ENCODE results near the gene MYL5. TPM values are rescaled to one million over a fixed set of nuclear protein-coding genes. Genes with fewer than 3 reads are reported as not detected.
"Not testable (repeated sequence)": the region's sequence is repeated elsewhere in the genome, so short reads cannot be mapped to it uniquely, and the experiment has no call there.

Gene MYL5
- total RNA-seq, 1 donor from 2014 or later, result 3.7 TPM

GRCh38 chr4:669806-670559, 4.4 kb upstream of the MYL5 start:
- FAIRE-seq; DNase-seq (ENCODE audit: low spot score in 2 of 2): not testable (repeated sequence)

- FAIRE-seq (no peak), DNase-seq (ENCODE audit: low spot score in 2 of 2) (no peak)
Observed at GRCh38 chr4:671769-672168, 2.6 kb upstream of the MYL5 start.

GRCh38 chr4:673349-674091, 822 bp upstream of the MYL5 start:
- DNase-seq (ENCODE audit: low spot score in 2 of 2), result no peak
- FAIRE-seq, result no peak

GRCh38 chr4:675036-675882, 917 bp downstream of the MYL5 start:
- FAIRE-seq (no peak), DNase-seq (ENCODE audit: low spot score in 2 of 2) (no peak)

- FAIRE-seq, result no peak
- no peak for DNase-seq (ENCODE audit: low spot score in 2 of 2)
Observed at GRCh38 chr4:675980-676870, 1.9 kb downstream of the MYL5 start.

- DNase-seq (ENCODE audit: low spot score in 2 of 2), result no peak
- no peak for FAIRE-seq
Observed at GRCh38 chr4:676871-677235, 2.5 kb downstream of the MYL5 start.

- DNase-seq (ENCODE audit: low spot score in 2 of 2) (no peak), FAIRE-seq (no peak)
Observed at GRCh38 chr4:677431-678293, 3.3 kb downstream of the MYL5 start.

GRCh38 chr4:678331-679103, 4.2 kb downstream of the MYL5 start:
- FAIRE-seq (no peak), DNase-seq (ENCODE audit: low spot score in 2 of 2) (no peak)

GRCh38 chr4:679104-679481, 4.8 kb downstream of the MYL5 start:
- DNase-seq (ENCODE audit: low spot score in 2 of 2) (no peak), FAIRE-seq (no peak)

- DNase-seq (ENCODE audit: low spot score in 2 of 2) (no peak), FAIRE-seq (no peak)
Observed at GRCh38 chr4:679629-680028, 5.3 kb downstream of the MYL5 start.

GRCh38 chr4:680091-680490, 5.7 kb downstream of the MYL5 start:
- no peak for DNase-seq (ENCODE audit: low spot score in 2 of 2)
- FAIRE-seq, result no peak

GRCh38 chr4:680551-680927, 6.2 kb downstream of the MYL5 start:
- DNase-seq (ENCODE audit: low spot score in 2 of 2), result no peak
- FAIRE-seq, result no peak

GRCh38 chr4:680928-681645, 6.7 kb downstream of the MYL5 start:
- DNase-seq (ENCODE audit: low spot score in 2 of 2), result peak; percentile 67 to 68
- no peak for FAIRE-seq

GRCh38 chr4:681736-682451, 7.6 kb downstream of the MYL5 start:
- FAIRE-seq (no peak), DNase-seq (ENCODE audit: low spot score in 2 of 2) (no peak)

GRCh38 chr4:682490-683172, 8.3 kb downstream of the MYL5 start:
- FAIRE-seq (no peak), DNase-seq (ENCODE audit: low spot score in 2 of 2) (no peak)

- DNase-seq (ENCODE audit: low spot score in 2 of 2), result no peak
Observed at GRCh38 chr4:683247-683897, 9.0 kb downstream of the MYL5 start.

More at GRCh38 chr4:683247-683897, 9.0 kb downstream of the MYL5 start:
- no peak for FAIRE-seq

All from frontal cortex (tissue), 4 donors.